ENCODE measurements around the gene ZDHHC11. TPM values are rescaled to one million over a fixed set of nuclear protein-coding genes. Genes with fewer than 3 reads are reported as not detected.

The ZDHHC11 gene
- total and polyA plus RNA-seq, 12 donors: 0.57 to 8.6 (median 2.9) TPM; not detected in 2

DNA sequence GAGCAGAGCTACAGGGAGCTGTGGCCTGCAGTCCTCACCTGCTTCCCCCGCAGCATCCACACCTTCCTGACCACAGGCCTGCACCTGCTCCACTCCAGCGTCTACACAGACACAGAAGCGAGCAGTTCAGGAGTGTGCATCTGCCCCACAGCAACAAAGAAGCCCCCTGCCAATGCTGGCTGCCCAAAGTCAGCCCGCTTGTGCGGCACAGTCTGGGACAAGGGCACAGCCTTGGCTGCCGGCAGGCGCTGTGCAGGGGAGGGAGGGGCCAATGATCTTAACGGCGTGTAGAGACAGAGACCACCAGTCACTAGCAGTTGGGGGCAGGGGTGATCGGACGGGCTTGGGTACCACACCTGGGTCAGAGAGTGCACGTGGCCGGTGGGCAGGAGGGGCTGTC lies 35.2 kb upstream of the ZDHHC11 start:
- H3K27me3 ChIP-seq: no peaks in the 10 kb centered on the region
- no peak for DNase-seq
- no peak overlapping the region for H3K4me3 ChIP-seq
- WGBS, 4 donors: 80 to 90% (median 85%) methylated on average over 11 to 13 of the region's 13 CpGs
- peaks cover 0 to 84% of the 10 kb centered on the region in 2 donors for H3K36me3 ChIP-seq (replicated peaks in 1 of 2)
- TF ChIP-seq POLR2A (IDR thresholded peaks at IDR 0.05): no peak
- TF ChIP-seq, protein P1, sequence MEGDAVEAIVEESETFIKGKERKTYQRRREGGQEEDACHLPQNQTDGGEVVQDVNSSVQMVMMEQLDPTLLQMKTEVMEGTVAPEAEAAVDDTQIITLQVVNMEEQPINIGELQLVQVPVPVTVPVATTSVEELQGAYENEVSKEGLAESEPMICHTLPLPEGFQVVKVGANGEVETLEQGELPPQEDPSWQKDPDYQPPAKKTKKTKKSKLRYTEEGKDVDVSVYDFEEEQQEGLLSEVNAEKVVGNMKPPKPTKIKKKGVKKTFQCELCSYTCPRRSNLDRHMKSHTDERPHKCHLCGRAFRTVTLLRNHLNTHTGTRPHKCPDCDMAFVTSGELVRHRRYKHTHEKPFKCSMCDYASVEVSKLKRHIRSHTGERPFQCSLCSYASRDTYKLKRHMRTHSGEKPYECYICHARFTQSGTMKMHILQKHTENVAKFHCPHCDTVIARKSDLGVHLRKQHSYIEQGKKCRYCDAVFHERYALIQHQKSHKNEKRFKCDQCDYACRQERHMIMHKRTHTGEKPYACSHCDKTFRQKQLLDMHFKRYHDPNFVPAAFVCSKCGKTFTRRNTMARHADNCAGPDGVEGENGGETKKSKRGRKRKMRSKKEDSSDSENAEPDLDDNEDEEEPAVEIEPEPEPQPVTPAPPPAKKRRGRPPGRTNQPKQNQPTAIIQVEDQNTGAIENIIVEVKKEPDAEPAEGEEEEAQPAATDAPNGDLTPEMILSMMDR (IDR thresholded peaks at IDR 0.05): no peak
- intact Hi-C loops (cut with DNase I): no loop called here
- peaks cover 0 to under 1% of the 10 kb centered on the region in 2 donors for H3K4me1 ChIP-seq (replicated peaks in 1 of 2)
- H3K9me3 ChIP-seq (replicated peaks in 1 of 3): no peaks in the 10 kb centered on the region
- H3K27ac ChIP-seq: no peak overlapping the region

DNA sequence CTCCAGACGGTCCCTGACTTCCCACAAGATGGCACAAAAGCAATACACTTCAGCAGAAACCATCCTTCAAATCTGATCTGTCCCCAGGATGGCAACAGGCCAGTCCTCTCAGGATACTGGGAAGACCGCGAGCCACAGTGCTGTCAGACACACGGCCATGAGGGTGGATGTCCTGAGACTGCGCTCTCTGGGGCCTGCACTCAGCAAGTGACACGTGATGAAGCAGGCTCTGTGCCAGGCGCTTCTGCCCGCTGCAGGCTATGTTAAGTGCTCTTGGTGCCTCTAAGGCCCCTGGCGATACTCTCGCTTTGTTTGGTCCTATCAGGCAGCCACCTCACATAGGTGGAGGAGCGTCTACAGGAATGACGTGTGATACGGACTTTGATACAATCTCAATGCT lies 34.7 kb upstream of the ZDHHC11 start:
- no peak overlapping the region for H3K4me3 ChIP-seq
- TF ChIP-seq POLR2A (IDR thresholded peaks at IDR 0.05): no peak
- TF ChIP-seq, protein P1 (IDR thresholded peaks at IDR 0.05): no peak
- 81 to 97% (median 89%) methylated on average over 5 to 13 of the region's 13 CpGs for WGBS, 4 donors
- no peaks in the 10 kb centered on the region for H3K9me3 ChIP-seq (replicated peaks in 1 of 3)
- intact Hi-C loops (cut with DNase I): no loop called here
- peaks cover 0 to 89% of the 10 kb centered on the region in 2 donors for H3K36me3 ChIP-seq (replicated peaks in 1 of 2)
- H3K4me1 ChIP-seq (replicated peaks in 1 of 2): no peaks in the 10 kb centered on the region
- H3K27me3 ChIP-seq: no peaks in the 10 kb centered on the region
- H3K27ac ChIP-seq: no peak overlapping the region
- DNase-seq: peak in 1 of 7 donors; percentile 70

DNA sequence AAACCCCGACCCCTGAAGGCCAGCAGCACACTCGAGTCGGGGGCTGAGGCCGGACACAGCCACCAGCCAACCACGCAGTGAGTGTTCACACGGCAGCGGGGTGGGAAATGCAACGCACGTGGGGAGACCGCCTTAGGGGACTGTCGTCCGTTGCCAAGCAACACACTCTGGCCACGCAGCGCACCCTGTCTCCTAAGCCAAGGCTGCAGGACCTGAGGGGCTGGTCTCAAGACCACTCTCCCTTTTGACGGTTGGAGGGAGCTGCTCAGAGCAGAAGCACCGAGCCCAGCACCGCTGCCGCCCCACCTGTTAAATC lies 34.3 kb upstream of the ZDHHC11 start:
- no peak overlapping the region for H3K4me3 ChIP-seq
- intact Hi-C loops (cut with DNase I): no loop called here
- peaks cover 0 to 85% of the 10 kb centered on the region in 2 donors for H3K36me3 ChIP-seq (replicated peaks in 1 of 2)
- H3K27me3 ChIP-seq: no peaks in the 10 kb centered on the region
- DNase-seq: no peak
- WGBS, 4 donors: 89 to 95% (median 91%) methylated on average over 14 to 18 of the region's 18 CpGs
- no peaks in the 10 kb centered on the region for H3K4me1 ChIP-seq (replicated peaks in 1 of 2)
- H3K27ac ChIP-seq: no peak overlapping the region
- TF ChIP-seq POLR2A (IDR thresholded peaks at IDR 0.05): no peak
- TF ChIP-seq, protein P1 (IDR thresholded peaks at IDR 0.05): no peak
- H3K9me3 ChIP-seq (replicated peaks in 1 of 3): no peaks in the 10 kb centered on the region

DNA sequence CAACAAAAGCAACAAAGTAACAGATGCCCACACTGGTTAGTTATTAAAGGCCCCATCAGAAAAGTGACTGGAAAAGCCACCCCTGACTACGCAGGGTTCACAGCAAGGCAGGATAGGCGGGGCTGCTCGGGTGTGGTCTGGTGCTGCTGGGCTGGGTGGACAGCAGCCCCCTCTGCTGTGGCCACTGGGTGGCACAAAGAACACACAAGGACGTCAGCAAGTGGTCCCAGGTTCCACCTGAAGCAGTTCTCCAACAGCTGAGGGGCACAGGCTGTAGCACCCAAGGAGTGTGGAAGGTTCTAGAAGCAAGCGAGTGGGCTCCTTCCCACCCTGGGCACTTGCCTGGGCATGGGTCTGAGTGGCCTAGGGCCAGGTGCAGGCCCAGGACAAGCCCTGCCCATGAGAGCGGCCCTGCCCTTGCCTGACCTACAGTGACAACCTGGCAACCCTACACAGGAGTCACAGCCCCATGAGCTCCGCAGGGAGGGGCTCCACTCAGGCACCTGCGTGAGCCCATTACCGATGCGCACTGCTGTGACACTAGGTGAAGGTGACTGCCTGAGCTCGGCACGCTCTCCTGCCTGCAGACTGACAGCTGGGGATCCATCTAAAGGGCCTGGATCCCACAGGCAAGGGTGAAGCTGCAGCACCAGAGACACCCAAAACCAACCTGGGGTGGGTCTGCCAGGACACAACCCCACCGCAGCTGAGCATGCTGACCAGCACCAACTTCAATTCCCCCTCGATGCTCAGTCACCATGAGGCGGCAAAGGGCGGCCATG lies 33.8 kb upstream of the ZDHHC11 start:
- no peak for DNase-seq
- peaks cover 0 to 80% of the 10 kb centered on the region in 2 donors for H3K36me3 ChIP-seq (replicated peaks in 1 of 2)
- 90 to 95% (median 94%) methylated on average over 6 to 16 of the region's 16 CpGs for WGBS, 4 donors
- no peaks in the 10 kb centered on the region for H3K27me3 ChIP-seq
- no peak overlapping the region for H3K27ac ChIP-seq
- no peak overlapping the region for H3K4me3 ChIP-seq
- TF ChIP-seq POLR2A (IDR thresholded peaks at IDR 0.05): no peak
- no peaks in the 10 kb centered on the region for H3K9me3 ChIP-seq (replicated peaks in 1 of 3)
- intact Hi-C loops (cut with DNase I): no loop called here
- no peaks in the 10 kb centered on the region for H3K4me1 ChIP-seq (replicated peaks in 1 of 2)
